ENCODE data around the gene MYH4. TPM values are rescaled to one million over a fixed set of nuclear protein-coding genes. Genes with fewer than 3 reads are reported as not detected.

The MYH4 gene
- total RNA-seq, 4 donors from 2014 or later = not detected

GRCh38 chr17:10447026-10447931, 22.1 kb downstream of the MYH4 start:
- Histone ChIP-seq H3K4me1 (no peaks in the 10 kb centered on the region), H3K36me3 (no peaks in the 10 kb centered on the region), H3K9me3 (no peaks in the 10 kb centered on the region), H3K27me3 (peaks cover 0 to 4% (median 0%) of the 10 kb centered on the region in 4 donors), H3K27ac (no peak overlapping the region), H3K4me3 (no peak overlapping the region)
- 53 to 59% methylated on average over 7 of the region's 7 CpGs for WGBS, 2 donors
- TF ChIP-seq, protein P1, sequence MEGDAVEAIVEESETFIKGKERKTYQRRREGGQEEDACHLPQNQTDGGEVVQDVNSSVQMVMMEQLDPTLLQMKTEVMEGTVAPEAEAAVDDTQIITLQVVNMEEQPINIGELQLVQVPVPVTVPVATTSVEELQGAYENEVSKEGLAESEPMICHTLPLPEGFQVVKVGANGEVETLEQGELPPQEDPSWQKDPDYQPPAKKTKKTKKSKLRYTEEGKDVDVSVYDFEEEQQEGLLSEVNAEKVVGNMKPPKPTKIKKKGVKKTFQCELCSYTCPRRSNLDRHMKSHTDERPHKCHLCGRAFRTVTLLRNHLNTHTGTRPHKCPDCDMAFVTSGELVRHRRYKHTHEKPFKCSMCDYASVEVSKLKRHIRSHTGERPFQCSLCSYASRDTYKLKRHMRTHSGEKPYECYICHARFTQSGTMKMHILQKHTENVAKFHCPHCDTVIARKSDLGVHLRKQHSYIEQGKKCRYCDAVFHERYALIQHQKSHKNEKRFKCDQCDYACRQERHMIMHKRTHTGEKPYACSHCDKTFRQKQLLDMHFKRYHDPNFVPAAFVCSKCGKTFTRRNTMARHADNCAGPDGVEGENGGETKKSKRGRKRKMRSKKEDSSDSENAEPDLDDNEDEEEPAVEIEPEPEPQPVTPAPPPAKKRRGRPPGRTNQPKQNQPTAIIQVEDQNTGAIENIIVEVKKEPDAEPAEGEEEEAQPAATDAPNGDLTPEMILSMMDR (IDR thresholded peaks at IDR 0.05) = no peak
- no peak for TF ChIP-seq POLR2A (IDR thresholded peaks at IDR 0.05)
- DNase-seq = no peak
- intact Hi-C loops (cut with DNase I) = loop anchor here (10.0 kb wide), 1 partner anchor 62 kb away; no protein-coding TSS in a partner anchor

DNA sequence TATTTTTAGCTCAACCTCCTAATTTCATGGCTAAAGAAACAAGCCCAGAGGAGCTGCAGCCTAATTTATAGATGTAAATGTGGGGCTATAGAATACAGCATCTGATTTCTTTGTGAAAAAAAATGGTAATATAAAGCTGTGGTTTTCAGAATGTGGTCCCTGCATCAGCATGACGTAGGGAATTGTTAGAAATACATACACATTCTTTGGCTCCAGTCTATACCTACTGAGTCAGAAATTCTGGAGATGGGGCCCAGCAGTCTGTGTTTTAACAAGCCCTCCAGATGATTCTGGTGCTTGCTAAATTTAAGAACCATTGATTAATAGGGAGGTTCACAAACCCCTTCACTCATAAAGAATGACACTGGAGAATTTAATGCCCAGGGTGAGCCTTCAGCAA, 29.5 kb downstream of the MYH4 start:
- Histone ChIP-seq H3K27ac (no peak overlapping the region), H3K27me3 (peaks cover 0 to 4% (median 0%) of the 10 kb centered on the region in 4 donors), H3K4me3 (no peak overlapping the region), H3K9me3 (no peaks in the 10 kb centered on the region), H3K4me1 (no peaks in the 10 kb centered on the region), H3K36me3 (no peaks in the 10 kb centered on the region)
- 42 to 44% methylated on average over 1 of the region's 1 CpG for WGBS, 2 donors
- no peak for DNase-seq
- TF ChIP-seq, protein P1 (IDR thresholded peaks at IDR 0.05) = no peak
- TF ChIP-seq POLR2A (IDR thresholded peaks at IDR 0.05) = no peak
- intact Hi-C loops (cut with DNase I) = loop anchor here (10.0 kb wide), 1 partner anchor 55 kb away; no protein-coding TSS in a partner anchor

- TF ChIP-seq, protein P1 (IDR thresholded peaks at IDR 0.05) = no peak
- no peak for TF ChIP-seq POLR2A (IDR thresholded peaks at IDR 0.05)
- H3K27ac ChIP-seq = no peak overlapping the region
- H3K9me3 ChIP-seq = no peaks in the 10 kb centered on the region
- no peak overlapping the region for H3K4me3 ChIP-seq
- H3K27me3 ChIP-seq = peaks cover 0 to 3% (median 0%) of the 10 kb centered on the region in 4 donors
- 46% methylated on average over 2 of the region's 3 CpGs; no CpG with 5 or more reads in 1 of the 2 donors for WGBS, 2 donors
- DNase-seq = no peak
- H3K4me1 ChIP-seq = no peaks in the 10 kb centered on the region
- no peaks in the 10 kb centered on the region for H3K36me3 ChIP-seq
- intact Hi-C loops (cut with DNase I) = no loop called here
Measured at GRCh38 chr17:10435096-10435495, 34.3 kb downstream of the MYH4 start.

- Histone ChIP-seq H3K36me3 (no peaks in the 10 kb centered on the region), H3K4me1 (no peaks in the 10 kb centered on the region), H3K4me3 (no peak overlapping the region), H3K9me3 (no peaks in the 10 kb centered on the region), H3K27ac (no peak overlapping the region), H3K27me3 (no peaks in the 10 kb centered on the region)
- WGBS, 2 donors = 68 to 75% methylated on average over 2 of the region's 2 CpGs
- TF ChIP-seq POLR2A (IDR thresholded peaks at IDR 0.05) = no peak
- TF ChIP-seq, protein P1 (IDR thresholded peaks at IDR 0.05) = no peak
- no peak for DNase-seq
- intact Hi-C loops (cut with DNase I) = no loop called here
Measured at GRCh38 chr17:10429421-10430045, 39.8 kb downstream of the MYH4 start.

DNA sequence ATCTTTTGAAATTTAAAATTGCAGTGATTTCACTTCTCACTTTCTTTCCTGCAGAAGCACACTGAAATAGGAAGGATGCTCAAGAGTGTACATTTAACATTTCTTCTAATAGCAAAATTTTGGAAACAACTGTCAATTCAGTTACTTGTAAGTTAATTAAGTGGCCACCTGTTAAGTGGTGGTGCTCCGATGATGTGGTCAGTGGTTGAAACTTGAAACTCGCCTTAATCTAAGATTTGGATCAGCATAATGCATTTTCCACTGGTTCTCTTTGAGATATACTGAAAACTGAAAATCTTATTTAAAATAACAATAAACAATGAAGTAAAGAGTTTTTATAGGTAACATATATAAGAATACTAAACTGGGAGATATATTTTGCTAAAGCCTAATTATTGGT, 40.6 kb downstream of the MYH4 start:
- no peaks in the 10 kb centered on the region for H3K27me3 ChIP-seq
- TF ChIP-seq POLR2A (IDR thresholded peaks at IDR 0.05) = no peak
- TF ChIP-seq, protein P1 (IDR thresholded peaks at IDR 0.05) = no peak
- intact Hi-C loops (cut with DNase I) = no loop called here
- no peak for DNase-seq
- H3K9me3 ChIP-seq = no peaks in the 10 kb centered on the region
- H3K4me1 ChIP-seq = no peaks in the 10 kb centered on the region
- no peak overlapping the region for H3K4me3 ChIP-seq
- no peak overlapping the region for H3K27ac ChIP-seq
- H3K36me3 ChIP-seq = no peaks in the 10 kb centered on the region
- 83 to 85% methylated on average over 2 of the region's 2 CpGs for WGBS, 2 donors
